Choroid plexus epithelial cell (primary cell): ENCODE data around the gene SPATA13.

Source experiments
- DNase-seq: peaks from one replicate; pipeline ENCODE4 v3.0.0-alpha.2; 2010; ENCODE audit warnings: low read depth
- H3K4me3 ChIP-seq: 2 replicates; pipeline ENCODE4 v1.5.1; 2011; ENCODE audit warnings: low read depth, mild to moderate bottlenecking, control low read depth, low read length, moderate library complexity
- CTCF ChIP-seq: conservative IDR thresholded peaks from 2 replicates; pipeline ENCODE4 v1.5.1; 2011; ENCODE audit warnings: low read depth, mild to moderate bottlenecking, control low read depth, inconsistent platforms, low read length, moderate library complexity

Gene SPATA13

GRCh38 chr13:24247016-24247415 is 86.5 kb downstream of the SPATA13 start:
- H3K4me3 ChIP-seq = no peak overlapping the region
- no peak for DNase-seq
- TF ChIP-seq CTCF = no peak

GRCh38 chr13:24249624-24250023 is 89.1 kb downstream of the SPATA13 start:
- TF ChIP-seq CTCF = no peak
- H3K4me3 ChIP-seq = no peak overlapping the region
- DNase-seq = no peak

GRCh38 chr13:24250376-24251057 is 90.0 kb downstream of the SPATA13 start:
- no peak for TF ChIP-seq CTCF
- DNase-seq = no peak
- H3K4me3 ChIP-seq = no peak overlapping the region

GRCh38 chr13:24251525-24251924 is 91.0 kb downstream of the SPATA13 start:
- no peak for DNase-seq
- H3K4me3 ChIP-seq = no peak overlapping the region
- TF ChIP-seq CTCF = no peak

GRCh38 chr13:24252136-24252535 is 91.6 kb downstream of the SPATA13 start:
- no peak overlapping the region for H3K4me3 ChIP-seq

GRCh38 chr13:24253520-24254145 is 93.1 kb downstream of the SPATA13 start:
- H3K4me3 ChIP-seq = no peak overlapping the region

More at GRCh38 chr13:24252136-24252535, 91.6 kb downstream of the SPATA13 start:
- DNase-seq = no peak
- TF ChIP-seq CTCF = no peak

More at GRCh38 chr13:24253520-24254145, 93.1 kb downstream of the SPATA13 start:
- DNase-seq = no peak
- TF ChIP-seq CTCF = no peak
